ENCODE results near the gene LRRIQ1.

The LRRIQ1 gene

GRCh38 chr12:85059594-85059993, 23.4 kb downstream of the LRRIQ1 start:
- Histone ChIP-seq H3K27me3 (ENCODE audit: insufficient read depth, low read length) (no peaks in the 10 kb centered on the region), H3K27ac (ENCODE audit: low read depth, low read length, poor library complexity, severe bottlenecking) (no peak overlapping the region), H3K9me3 (ENCODE audit: low read length) (no peaks in the 10 kb centered on the region), H4K20me1 (ENCODE audit: insufficient read depth, low read length) (no peaks in the 10 kb centered on the region), H3K4me1 (ENCODE audit: insufficient read depth, low read length, severe bottlenecking) (no peaks in the 10 kb centered on the region), H3K9ac (ENCODE audit: low read length) (no peak overlapping the region), H3K36me3 (ENCODE audit: insufficient read depth, low read length) (no peaks in the 10 kb centered on the region), H3K9me2 (ENCODE audit: low read depth, low read length) (no peaks in the 10 kb centered on the region), H2AFZ (ENCODE audit: low read length) (no peak overlapping the region), H3K4me3 (ENCODE audit: low read depth, low read length, poor library complexity, severe bottlenecking) (no peak overlapping the region), H3K4me2 (ENCODE audit: low read length) (no peak overlapping the region), H3F3A (ENCODE audit: insufficient read depth, low read length) (no peaks in the 10 kb centered on the region), H3K79me2 (ENCODE audit: insufficient read depth, low read length) (no peaks in the 10 kb centered on the region)
- TF ChIP-seq CTCF (IDR thresholded peaks at IDR 0.05; ENCODE audit: low read length) (no peak), EZH2 (IDR thresholded peaks at IDR 0.05; ENCODE audit: borderline replicate concordance, low read length) (no peak)

- Histone ChIP-seq H3K9me3 (ENCODE audit: low read length) (no peaks in the 10 kb centered on the region), H3K27me3 (ENCODE audit: insufficient read depth, low read length) (no peaks in the 10 kb centered on the region), H3K9ac (ENCODE audit: low read length) (no peak overlapping the region), H3K9me2 (ENCODE audit: low read depth, low read length) (no peaks in the 10 kb centered on the region), H2AFZ (ENCODE audit: low read length) (no peak overlapping the region; the same call in 1 of the 2 replicates), H3K4me3 (ENCODE audit: low read depth, low read length, poor library complexity, severe bottlenecking) (no peak overlapping the region), H3F3A (ENCODE audit: insufficient read depth, low read length) (no peaks in the 10 kb centered on the region), H3K79me2 (ENCODE audit: insufficient read depth, low read length) (no peaks in the 10 kb centered on the region), H3K36me3 (ENCODE audit: insufficient read depth, low read length) (no peaks in the 10 kb centered on the region), H3K4me1 (ENCODE audit: insufficient read depth, low read length, severe bottlenecking) (no peaks in the 10 kb centered on the region), H4K20me1 (ENCODE audit: insufficient read depth, low read length) (no peaks in the 10 kb centered on the region), H3K27ac (ENCODE audit: low read depth, low read length, poor library complexity, severe bottlenecking) (no peak overlapping the region), H3K4me2 (ENCODE audit: low read length) (no peak overlapping the region)
- TF ChIP-seq EZH2 (IDR thresholded peaks at IDR 0.05; ENCODE audit: borderline replicate concordance, low read length) (no peak), CTCF (IDR thresholded peaks at IDR 0.05; ENCODE audit: low read length) (no peak)
These were observed 24.8 kb downstream of the LRRIQ1 start for GRCh38 chr12:85060916-85061315.

- Histone ChIP-seq H3K9me3 (ENCODE audit: low read length) (no peaks in the 10 kb centered on the region), H3K4me3 (ENCODE audit: low read depth, low read length, poor library complexity, severe bottlenecking) (no peak overlapping the region)
- TF ChIP-seq CTCF (IDR thresholded peaks at IDR 0.05; ENCODE audit: low read length) (no peak), EZH2 (IDR thresholded peaks at IDR 0.05; ENCODE audit: borderline replicate concordance, low read length) (no peak)
These were observed 29.8 kb downstream of the LRRIQ1 start for GRCh38 chr12:85065837-85066482.

More at GRCh38 chr12:85065837-85066482, 29.8 kb downstream of the LRRIQ1 start:
- no peak overlapping the region for H3K27ac ChIP-seq (ENCODE audit: low read depth, low read length, poor library complexity, severe bottlenecking)
- no peaks in the 10 kb centered on the region for H3F3A ChIP-seq (ENCODE audit: insufficient read depth, low read length)
- no peaks in the 10 kb centered on the region for H3K27me3 ChIP-seq (ENCODE audit: insufficient read depth, low read length)
- no peak overlapping the region for H3K9ac ChIP-seq (ENCODE audit: low read length)
- no peaks in the 10 kb centered on the region for H4K20me1 ChIP-seq (ENCODE audit: insufficient read depth, low read length)
- H3K9me2 ChIP-seq (ENCODE audit: low read depth, low read length) = no peaks in the 10 kb centered on the region
- no peaks in the 10 kb centered on the region for H3K4me1 ChIP-seq (ENCODE audit: insufficient read depth, low read length, severe bottlenecking)
- H3K36me3 ChIP-seq (ENCODE audit: insufficient read depth, low read length) = no peaks in the 10 kb centered on the region
- H3K4me2 ChIP-seq (ENCODE audit: low read length) = no peak overlapping the region
- H3K79me2 ChIP-seq (ENCODE audit: insufficient read depth, low read length) = no peaks in the 10 kb centered on the region
- H2AFZ ChIP-seq (ENCODE audit: low read length) = no peak overlapping the region
